Astrocyte (in vitro differentiated cells and primary cell): ENCODE results near the gene CNTN1. TPM values are rescaled to one million over a fixed set of nuclear protein-coding genes. Genes with fewer than 3 reads are reported as not detected.

Experiments used
- DNase-seq: peaks from one replicate; pipeline ENCODE4 v3.0.0-alpha.2; 2010; ENCODE audit warnings: low read depth
- FAIRE-seq: peaks from 2 replicates; lab custom pipeline; 2011; peaks lifted over from hg19 to GRCh38; lab: Jason Lieb, UNC
- H2AFZ ChIP-seq: 2 replicates; pipeline ENCODE4 v1.6.0; 2012; ENCODE audit warnings: low read depth, low read length, inconsistent platforms
- H3K27ac ChIP-seq: 2 replicates; pipeline ENCODE4 v1.5.1; 2011; ENCODE audit warnings: low read depth, low read length, inconsistent platforms
- H3K27me3 ChIP-seq: 2 replicates; pipeline ENCODE4 v1.6.0; 2011; ENCODE audit warnings: low read length, inconsistent platforms; ENCODE audit not compliant: insufficient read depth
- H3K36me3 ChIP-seq: 2 replicates; pipeline ENCODE4 v1.5.1; 2011; ENCODE audit warnings: low read length, inconsistent platforms; ENCODE audit not compliant: insufficient read depth
- H3K4me1 ChIP-seq: 2 replicates; pipeline ENCODE4 v1.5.1; 2011; ENCODE audit warnings: low read length, inconsistent platforms; ENCODE audit not compliant: insufficient read depth
- H3K4me2 ChIP-seq: 2 replicates; pipeline ENCODE4 v1.6.0; 2012; ENCODE audit warnings: low read length, inconsistent platforms
- H3K4me3 ChIP-seq: 2 replicates; pipeline ENCODE4 v1.5.1; 2011; ENCODE audit warnings: low read depth, mild to moderate bottlenecking, low read length, inconsistent platforms; ENCODE audit not compliant: insufficient read depth
- H3K79me2 ChIP-seq: 2 replicates; pipeline ENCODE4 v1.6.0; 2012; ENCODE audit warnings: mild to moderate bottlenecking, low read length, inconsistent platforms; ENCODE audit not compliant: insufficient read depth
- H3K9ac ChIP-seq: 2 replicates; pipeline ENCODE4 v1.6.0; 2012; ENCODE audit warnings: mild to moderate bottlenecking, low read length, inconsistent platforms
- H3K9me3 ChIP-seq: 2 replicates; pipeline ENCODE4 v1.5.1; 2012; ENCODE audit warnings: low read depth, mild to moderate bottlenecking, low read length, inconsistent platforms; ENCODE audit not compliant: insufficient read depth
- H4K20me1 ChIP-seq: 2 replicates; pipeline ENCODE4 v1.6.0; 2012; ENCODE audit warnings: low read length, inconsistent platforms; ENCODE audit not compliant: insufficient read depth
- H3K27ac Mint-ChIP-seq: one replicate; pipeline ENCODE4 v1.8.0; 2021; ENCODE audit warnings: mild to moderate bottlenecking, mixed read lengths; ENCODE audit not compliant: unreplicated experiment
- H3K27me3 Mint-ChIP-seq: one replicate; pipeline ENCODE4 v1.8.0; 2021; ENCODE audit warnings: low read depth, mixed read lengths; ENCODE audit not compliant: unreplicated experiment
- H3K36me3 Mint-ChIP-seq: one replicate; pipeline ENCODE4 v1.8.0; 2021; ENCODE audit warnings: low read depth, mixed read lengths; ENCODE audit not compliant: unreplicated experiment
- H3K4me1 Mint-ChIP-seq: one replicate; pipeline ENCODE4 v1.8.0; 2021; ENCODE audit warnings: low read depth, mixed read lengths; ENCODE audit not compliant: unreplicated experiment
- H3K4me3 Mint-ChIP-seq: one replicate; pipeline ENCODE4 v1.8.0; 2021; ENCODE audit warnings: mild to moderate bottlenecking, moderate library complexity, mixed read lengths; ENCODE audit not compliant: unreplicated experiment
- H3K9me3 Mint-ChIP-seq: one replicate; pipeline ENCODE4 v1.8.0; 2021; ENCODE audit warnings: mild to moderate bottlenecking, mixed read lengths; ENCODE audit not compliant: unreplicated experiment
- EZH2 ChIP-seq: IDR thresholded peaks from 2 replicates; pipeline ENCODE4 v1.6.1; 2012; ENCODE audit warnings: mild to moderate bottlenecking, low read length, inconsistent platforms; ENCODE audit not compliant: insufficient read depth
- total RNA-seq: library from RNA; stranded (reverse); gene quantifications from 2 replicates; pipeline ENCODE4 v1.2.1, GENCODE V29; 2021
- TF ChIP-seq, protein P1 (sequence below): IDR thresholded peaks from 2 replicates; pipeline ENCODE4 v1.5.1; 2011; ENCODE audit warnings: low read depth, mild to moderate bottlenecking, inconsistent platforms, low read length, moderate library complexity; ENCODE audit not compliant: insufficient read depth

The CNTN1 gene
- total RNA-seq, 1 donor from 2014 or later: 2.1 TPM

DNA sequence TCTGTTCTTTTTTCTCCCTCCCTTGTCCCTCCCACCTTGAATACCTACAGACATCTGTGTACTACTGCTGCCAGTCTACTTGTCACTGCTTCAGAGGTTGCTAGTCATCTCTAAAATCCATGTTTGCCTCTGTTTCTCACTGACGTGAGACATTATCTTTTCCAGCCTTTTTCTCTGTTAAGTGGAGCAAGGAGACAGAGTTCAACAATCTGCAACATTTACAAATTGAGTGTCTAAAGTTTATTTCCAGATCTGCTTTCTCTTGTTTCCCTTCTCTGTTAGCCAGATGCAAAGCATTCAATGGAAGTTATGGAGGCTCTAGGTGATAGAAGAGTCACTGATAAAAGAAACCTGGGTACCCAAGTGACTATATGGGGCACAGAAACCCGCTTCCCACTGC lies 47.5 kb upstream of the CNTN1 start:
- FAIRE-seq (no peak), DNase-seq (no peak)
- Mint-ChIP-seq H3K9me3 (peaks cover 10% of the 10 kb centered on the region), H3K4me1 (no peaks in the 10 kb centered on the region), H3K36me3 (no peaks in the 10 kb centered on the region), H3K27me3 (no peaks in the 10 kb centered on the region), H3K4me3 (no peak overlapping the region), H3K27ac (no peak overlapping the region)
- Histone ChIP-seq H3K79me2 (no peaks in the 10 kb centered on the region), H3K4me2 (no peak overlapping the region), H3K27ac (no peak overlapping the region), H3K9ac (no peak overlapping the region), H3K36me3 (no peaks in the 10 kb centered on the region), H3K4me3 (no peak overlapping the region), H3K9me3 (no peaks in the 10 kb centered on the region), H2AFZ (no peak overlapping the region), H3K4me1 (no peaks in the 10 kb centered on the region), H4K20me1 (no peaks in the 10 kb centered on the region), H3K27me3 (no peaks in the 10 kb centered on the region)
- TF ChIP-seq, protein P1, sequence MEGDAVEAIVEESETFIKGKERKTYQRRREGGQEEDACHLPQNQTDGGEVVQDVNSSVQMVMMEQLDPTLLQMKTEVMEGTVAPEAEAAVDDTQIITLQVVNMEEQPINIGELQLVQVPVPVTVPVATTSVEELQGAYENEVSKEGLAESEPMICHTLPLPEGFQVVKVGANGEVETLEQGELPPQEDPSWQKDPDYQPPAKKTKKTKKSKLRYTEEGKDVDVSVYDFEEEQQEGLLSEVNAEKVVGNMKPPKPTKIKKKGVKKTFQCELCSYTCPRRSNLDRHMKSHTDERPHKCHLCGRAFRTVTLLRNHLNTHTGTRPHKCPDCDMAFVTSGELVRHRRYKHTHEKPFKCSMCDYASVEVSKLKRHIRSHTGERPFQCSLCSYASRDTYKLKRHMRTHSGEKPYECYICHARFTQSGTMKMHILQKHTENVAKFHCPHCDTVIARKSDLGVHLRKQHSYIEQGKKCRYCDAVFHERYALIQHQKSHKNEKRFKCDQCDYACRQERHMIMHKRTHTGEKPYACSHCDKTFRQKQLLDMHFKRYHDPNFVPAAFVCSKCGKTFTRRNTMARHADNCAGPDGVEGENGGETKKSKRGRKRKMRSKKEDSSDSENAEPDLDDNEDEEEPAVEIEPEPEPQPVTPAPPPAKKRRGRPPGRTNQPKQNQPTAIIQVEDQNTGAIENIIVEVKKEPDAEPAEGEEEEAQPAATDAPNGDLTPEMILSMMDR: no peak
- no peak for TF ChIP-seq EZH2

DNA sequence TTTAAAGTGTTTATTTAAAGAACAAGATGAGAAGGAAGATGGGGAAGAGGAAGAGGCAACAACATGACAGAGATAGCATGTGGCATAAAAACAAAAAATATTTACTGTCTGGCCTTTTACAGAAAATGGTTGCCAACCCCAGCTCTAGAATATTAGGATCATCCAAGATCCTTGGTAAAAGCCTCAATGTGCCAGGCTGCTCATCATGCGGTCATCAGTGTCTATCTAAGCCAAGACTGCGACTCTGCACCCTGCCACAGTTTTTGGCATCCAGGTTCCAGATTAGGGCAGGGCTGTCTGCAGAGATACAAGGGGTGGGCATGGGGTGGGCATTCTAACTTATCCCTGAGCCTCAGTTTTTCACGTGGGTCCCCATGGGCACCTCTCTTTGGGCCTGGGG lies 46.9 kb upstream of the CNTN1 start:
- H3K27ac Mint-ChIP-seq: no peak overlapping the region
- H3K27me3 Mint-ChIP-seq: no peaks in the 10 kb centered on the region
- H3K4me1 Mint-ChIP-seq: no peaks in the 10 kb centered on the region
- Histone ChIP-seq H3K79me2 (no peaks in the 10 kb centered on the region), H3K36me3 (no peaks in the 10 kb centered on the region), H3K9ac (no peak overlapping the region), H3K4me3 (no peak overlapping the region), H2AFZ (no peak overlapping the region), H3K4me1 (no peaks in the 10 kb centered on the region), H3K9me3 (no peaks in the 10 kb centered on the region), H3K27ac (no peak overlapping the region), H3K4me2 (no peak overlapping the region), H4K20me1 (no peaks in the 10 kb centered on the region), H3K27me3 (no peaks in the 10 kb centered on the region)
- no peak for DNase-seq
- FAIRE-seq: no peak
- H3K9me3 Mint-ChIP-seq: peaks cover 7% of the 10 kb centered on the region
- H3K36me3 Mint-ChIP-seq: no peaks in the 10 kb centered on the region
- TF ChIP-seq EZH2: no peak
- H3K4me3 Mint-ChIP-seq: no peak overlapping the region

DNA sequence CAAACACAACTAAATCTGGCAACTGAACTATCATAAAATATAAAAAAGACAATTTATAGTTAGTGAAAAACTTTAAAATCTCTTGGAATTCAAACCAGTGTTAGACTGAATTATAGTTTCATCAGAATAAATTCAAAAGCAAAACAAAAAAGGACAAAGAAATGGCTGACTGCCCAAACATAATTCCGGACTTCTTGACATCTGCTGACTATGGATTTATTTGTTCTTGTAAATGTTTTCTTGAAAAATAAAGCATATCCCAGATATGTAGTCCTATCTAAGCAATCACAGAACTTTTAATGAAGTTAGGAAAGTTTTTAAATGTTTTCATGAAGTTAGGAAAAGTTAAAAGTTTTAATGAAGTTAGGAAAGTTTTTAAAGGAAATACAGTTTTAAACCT lies 45.8 kb upstream of the CNTN1 start:
- Histone ChIP-seq H4K20me1 (no peaks in the 10 kb centered on the region), H3K79me2 (no peaks in the 10 kb centered on the region), H3K36me3 (no peaks in the 10 kb centered on the region), H2AFZ (no peak overlapping the region), H3K27me3 (no peaks in the 10 kb centered on the region), H3K4me2 (no peak overlapping the region), H3K4me3 (no peak overlapping the region), H3K9ac (no peak overlapping the region), H3K4me1 (no peaks in the 10 kb centered on the region), H3K27ac (no peak overlapping the region), H3K9me3 (peaks cover 2% of the 10 kb centered on the region)
- Mint-ChIP-seq H3K4me1 (no peaks in the 10 kb centered on the region), H3K27me3 (no peaks in the 10 kb centered on the region), H3K36me3 (no peaks in the 10 kb centered on the region), H3K4me3 (no peak overlapping the region), H3K9me3 (peaks cover 5% of the 10 kb centered on the region), H3K27ac (no peak overlapping the region)
- TF ChIP-seq, protein P1: no peak
- TF ChIP-seq EZH2: no peak
- no peak for DNase-seq
- no peak for FAIRE-seq
